ENCODE results near the gene PTPRJ.
"Not testable (repeated sequence)": the region's sequence is repeated elsewhere in the genome, so short reads cannot be mapped to it uniquely, and the experiment has no call there.

DNA sequence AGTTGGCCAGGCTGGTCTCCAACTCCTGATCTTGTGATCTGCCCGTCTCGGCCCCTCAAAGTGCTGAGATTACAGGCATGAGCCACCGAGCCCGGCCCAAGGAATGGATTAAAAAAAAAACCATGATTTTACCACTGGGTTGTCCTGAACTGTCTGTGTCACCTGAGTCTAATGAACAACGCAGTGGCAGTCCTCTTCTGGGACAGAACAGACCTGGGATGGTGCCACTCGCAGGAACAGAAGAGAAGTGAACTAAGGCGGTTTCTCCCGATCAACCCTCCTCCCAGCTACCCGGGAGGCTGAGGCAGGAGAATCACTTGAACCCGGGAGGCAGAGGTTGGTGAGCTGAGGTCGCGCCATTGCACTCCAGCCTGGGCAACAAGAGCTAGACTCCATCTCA lies 46.6 kb upstream of the PTPRJ start:
- TF ChIP-seq, protein P1, sequence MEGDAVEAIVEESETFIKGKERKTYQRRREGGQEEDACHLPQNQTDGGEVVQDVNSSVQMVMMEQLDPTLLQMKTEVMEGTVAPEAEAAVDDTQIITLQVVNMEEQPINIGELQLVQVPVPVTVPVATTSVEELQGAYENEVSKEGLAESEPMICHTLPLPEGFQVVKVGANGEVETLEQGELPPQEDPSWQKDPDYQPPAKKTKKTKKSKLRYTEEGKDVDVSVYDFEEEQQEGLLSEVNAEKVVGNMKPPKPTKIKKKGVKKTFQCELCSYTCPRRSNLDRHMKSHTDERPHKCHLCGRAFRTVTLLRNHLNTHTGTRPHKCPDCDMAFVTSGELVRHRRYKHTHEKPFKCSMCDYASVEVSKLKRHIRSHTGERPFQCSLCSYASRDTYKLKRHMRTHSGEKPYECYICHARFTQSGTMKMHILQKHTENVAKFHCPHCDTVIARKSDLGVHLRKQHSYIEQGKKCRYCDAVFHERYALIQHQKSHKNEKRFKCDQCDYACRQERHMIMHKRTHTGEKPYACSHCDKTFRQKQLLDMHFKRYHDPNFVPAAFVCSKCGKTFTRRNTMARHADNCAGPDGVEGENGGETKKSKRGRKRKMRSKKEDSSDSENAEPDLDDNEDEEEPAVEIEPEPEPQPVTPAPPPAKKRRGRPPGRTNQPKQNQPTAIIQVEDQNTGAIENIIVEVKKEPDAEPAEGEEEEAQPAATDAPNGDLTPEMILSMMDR (IDR thresholded peaks at IDR 0.05), result not testable (repeated sequence)
- not testable (repeated sequence) for TF ChIP-seq POLR2A (IDR thresholded peaks at IDR 0.05)

Data from sigmoid colon (tissue), 3 donors.